HepG2 (cell line): ENCODE measurements around the gene PCNP. TPM values are rescaled to one million over a fixed set of nuclear protein-coding genes. Genes with fewer than 3 reads are reported as not detected.

Source experiments
- AKNA ChIP-seq: sonication (generic); formaldehyde crosslinking; IDR thresholded peaks from 2 replicates; pipeline ENCODE4 v1.4.0; 2020; ENCODE audit warnings: missing genetic modification reagents, borderline replicate concordance
- ATRX ChIP-seq: sonication (generic); formaldehyde crosslinking; IDR thresholded peaks from 2 replicates; pipeline ENCODE4 v1.4.0; 2020; ENCODE audit warnings: missing genetic modification reagents, borderline replicate concordance
- BORCS8-MEF2B ChIP-seq: sonication (generic); formaldehyde crosslinking; IDR thresholded peaks from 2 replicates; pipeline ENCODE4 v1.8.0; 2022; ENCODE audit warnings: mild to moderate bottlenecking, missing genetic modification reagents
- CBFB ChIP-seq: sonication (generic); formaldehyde crosslinking; IDR thresholded peaks from 2 replicates; pipeline ENCODE4 v1.4.0; 2020; ENCODE audit warnings: missing genetic modification reagents
- FOXP4 ChIP-seq: sonication (generic); formaldehyde crosslinking; IDR thresholded peaks from 2 replicates; pipeline ENCODE4 v1.4.0; 2020; ENCODE audit warnings: missing genetic modification reagents
- GABPB1 ChIP-seq: IDR thresholded peaks from 2 replicates; pipeline ENCODE4 v1.6.1; 2016; ENCODE audit warnings: mild to moderate bottlenecking, missing genetic modification reagents, moderate library complexity, missing compliant biosample characterization
- HOXA3 ChIP-seq: sonication (generic); formaldehyde crosslinking; IDR thresholded peaks from 2 replicates; pipeline ENCODE4 v1.5.0; 2020; ENCODE audit warnings: missing genetic modification reagents
- ISL2 ChIP-seq: sonication (generic); formaldehyde crosslinking; IDR thresholded peaks from 2 replicates; pipeline ENCODE4 v1.5.0; 2020; ENCODE audit warnings: missing genetic modification reagents
- JDP2 ChIP-seq: sonication (generic); formaldehyde crosslinking; IDR thresholded peaks from 2 replicates; pipeline ENCODE4 v1.8.1; 2022; ENCODE audit warnings: missing genetic modification reagents, borderline replicate concordance
- KLF16 ChIP-seq, 2 experiments: sonication (generic) in 1 of 2; formaldehyde crosslinking in 1 of 2; IDR thresholded peaks; 2 replicates each; pipeline versions ENCODE4 v1.6.1 to v1.8.0; 2016 to 2023; ENCODE audit warnings: missing genetic modification reagents in 2 of 2, missing compliant biosample characterization in 1 of 2
- MLLT10 ChIP-seq: sonication (generic); formaldehyde crosslinking; IDR thresholded peaks from 2 replicates; pipeline ENCODE4 v1.4.0; 2020; ENCODE audit warnings: missing genetic modification reagents
- SALL1 ChIP-seq: sonication (generic); formaldehyde crosslinking; IDR thresholded peaks from 2 replicates; pipeline ENCODE4 v1.8.0; 2022; ENCODE audit warnings: mild to moderate bottlenecking, missing genetic modification reagents
- THYN1 ChIP-seq: sonication (generic); formaldehyde crosslinking; IDR thresholded peaks from 2 replicates; pipeline ENCODE4 v1.8.1; 2023; ENCODE audit warnings: low read depth, mild to moderate bottlenecking, moderate library complexity, missing genetic modification reagents, borderline replicate concordance
- ZNF143 ChIP-seq: sonication (generic); formaldehyde crosslinking; IDR thresholded peaks from 2 replicates; pipeline ENCODE4 v1.4.0; 2020; ENCODE audit warnings: missing genetic modification reagents
- ZNF333 ChIP-seq: sonication (generic); formaldehyde crosslinking; IDR thresholded peaks from 2 replicates; pipeline ENCODE4 v1.4.0; 2020; ENCODE audit warnings: mild to moderate bottlenecking, missing genetic modification reagents, borderline replicate concordance
- ZNF83 ChIP-seq: sonication (generic); formaldehyde crosslinking; IDR thresholded peaks from 2 replicates; pipeline ENCODE4 v1.4.0; 2020; ENCODE audit warnings: missing genetic modification reagents, mild to moderate bottlenecking, borderline replicate concordance
- polyA plus RNA-seq, 8 experiments: library from polyadenylated mRNA; depleted of rRNA in 3 of 8; stranded (reverse) in 7 of 8; unstranded in 1 of 8; fragments of >200 nt; fragmentation: Illumina TruSeq in 4 of 8; extraction: Trizol in 4 of 8; gene quantifications; 2 replicates each; pipeline versions ENCODE4 v1.2.1 to v1.2.3, GENCODE V29; 2011 to 2016; ENCODE audit warnings: low read depth in 4 of 8, missing spikeins in 1 of 8, mixed read lengths in 1 of 8; ENCODE audit not compliant: insufficient read depth in 1 of 8
- total RNA-seq, 5 experiments: library from RNA; depleted of rRNA; stranded (reverse); fragments of >200 nt; fragmentation: Illumina TruSeq; extraction: Trizol; gene quantifications; 2 replicates each; pipeline ENCODE4 v1.2.3, GENCODE V29; 2016; ENCODE audit warnings: low read depth in 1 of 5
- TF ChIP-seq, protein P1 (sequence below): sonication (generic); formaldehyde crosslinking; IDR thresholded peaks from 2 replicates; pipeline ENCODE4 v1.4.0; 2020; ENCODE audit warnings: missing genetic modification reagents
- TF ChIP-seq, protein P2 (sequence below): sonication (generic); formaldehyde crosslinking; IDR thresholded peaks from 2 replicates; pipeline ENCODE4 v1.4.0; 2020; ENCODE audit warnings: missing genetic modification reagents, borderline replicate concordance

The PCNP gene
- total and polyA plus RNA-seq, 2 of the 13 experiments (the other 11 are each of a cell fraction or from before 2014, with no cell fraction given), result 44.1 to 78.2 TPM

DNA sequence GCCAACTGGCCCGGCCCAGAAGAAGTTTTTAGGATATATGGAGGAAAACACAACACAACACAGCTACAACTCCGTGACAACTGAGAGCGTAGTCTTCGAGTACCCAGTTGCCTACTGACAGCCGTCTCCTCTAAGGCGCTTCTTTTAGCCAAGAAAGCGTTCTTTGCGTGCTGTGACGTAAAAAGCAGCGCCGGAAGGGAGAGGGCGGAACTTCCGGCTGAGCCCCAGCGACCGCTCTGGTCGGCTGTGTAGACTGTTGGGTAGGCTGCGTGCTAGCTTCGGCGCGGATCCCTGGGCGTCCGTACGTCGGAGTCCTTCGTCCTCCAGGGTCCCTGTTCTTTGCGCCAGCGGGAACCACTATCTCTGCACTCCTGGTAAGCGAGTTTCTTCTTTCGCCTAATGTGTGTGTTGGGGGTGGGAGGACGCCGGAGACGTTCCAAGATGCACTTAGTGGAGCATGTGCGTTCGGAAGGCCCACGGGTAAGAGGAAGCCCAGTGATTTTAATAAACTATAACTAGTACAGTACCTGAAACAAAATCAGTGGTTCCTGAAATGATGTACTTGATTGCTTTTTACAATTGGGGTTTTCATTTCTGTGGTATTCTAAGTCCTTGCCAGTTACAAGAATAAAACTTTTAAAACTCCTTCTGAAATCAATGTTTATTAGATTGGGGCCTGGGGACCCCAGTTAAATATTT lies 12.2 kb upstream of the PCNP start, which contains the start of gene TRMT10C (continued):
- TF ChIP-seq AKNA (CRISPR knock-in tag) (no peak), SALL1 (peak; percentile 84), BORCS8-MEF2B (peak; percentile 91), HOXA3 (CRISPR knock-in tag) (peak; percentile 99), KLF16 (CRISPR knock-in tag; IDR thresholded peaks at IDR 0.05) (peak in 1 of 2 experiments; percentile 68; a peak in 2 of 4 replicates), FOXP4 (CRISPR knock-in tag) (peak; percentile 46; the same call in 1 of the 2 replicates), JDP2 (CRISPR knock-in tag) (no peak), ISL2 (peak; percentile 53), CBFB (CRISPR knock-in tag) (peak; percentile 41; the same call in 1 of the 2 replicates), ATRX (CRISPR knock-in tag) (peak; percentile 42; the same call in 1 of the 2 replicates), THYN1 (no peak), ZNF83 (CRISPR knock-in tag) (no peak), MLLT10 (CRISPR knock-in tag) (no peak), ZNF333 (CRISPR knock-in tag) (0 out of 2 replicates have a peak, but pooled peaks have one; percentile 56), GABPB1 (CRISPR knock-in tag) (peak; percentile 98), ZNF143 (peak; percentile 79)
- TF ChIP-seq, protein P1, sequence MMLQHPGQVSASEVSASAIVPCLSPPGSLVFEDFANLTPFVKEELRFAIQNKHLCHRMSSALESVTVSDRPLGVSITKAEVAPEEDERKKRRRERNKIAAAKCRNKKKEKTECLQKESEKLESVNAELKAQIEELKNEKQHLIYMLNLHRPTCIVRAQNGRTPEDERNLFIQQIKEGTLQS, result no peak
- TF ChIP-seq, protein P2, sequence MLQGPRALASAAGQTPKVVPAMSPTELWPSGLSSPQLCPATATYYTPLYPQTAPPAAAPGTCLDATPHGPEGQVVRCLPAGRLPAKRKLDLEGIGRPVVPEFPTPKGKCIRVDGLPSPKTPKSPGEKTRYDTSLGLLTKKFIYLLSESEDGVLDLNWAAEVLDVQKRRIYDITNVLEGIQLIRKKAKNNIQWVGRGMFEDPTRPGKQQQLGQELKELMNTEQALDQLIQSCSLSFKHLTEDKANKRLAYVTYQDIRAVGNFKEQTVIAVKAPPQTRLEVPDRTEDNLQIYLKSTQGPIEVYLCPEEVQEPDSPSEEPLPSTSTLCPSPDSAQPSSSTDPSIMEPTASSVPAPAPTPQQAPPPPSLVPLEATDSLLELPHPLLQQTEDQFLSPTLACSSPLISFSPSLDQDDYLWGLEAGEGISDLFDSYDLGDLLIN, result peak; percentile 80
